Measurements from ENCODE around the gene GOLGA3. TPM values are rescaled to one million over a fixed set of nuclear protein-coding genes. Genes with fewer than 3 reads are reported as not detected.

The GOLGA3 gene
- total and polyA plus RNA-seq, 10 of the 15 experiments (the other 5 are each of a cell fraction or from before 2014, with no cell fraction given), result 2.0 to 42.7 (median 15.2) TPM

DNA sequence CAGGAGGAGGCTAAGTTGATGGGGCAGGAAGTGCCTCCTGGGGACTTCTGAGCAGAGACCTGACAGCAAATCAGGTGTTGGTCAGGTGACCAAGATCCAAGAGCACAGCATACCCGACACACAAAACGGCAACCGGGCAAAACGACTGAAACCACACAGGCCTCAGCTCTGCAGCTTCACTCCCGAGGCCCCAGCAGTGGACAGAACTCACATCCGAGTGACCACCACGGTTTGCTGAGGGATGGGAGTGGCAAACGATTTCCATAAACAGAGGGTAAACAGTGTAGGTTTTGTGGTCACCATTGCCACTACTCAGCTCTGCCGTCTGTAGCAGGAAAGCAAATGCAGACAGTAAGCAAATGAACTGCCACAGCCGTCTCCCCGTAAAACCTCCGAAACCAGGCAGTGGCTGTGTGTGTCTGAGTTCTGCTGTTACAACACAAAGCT, 44.3 kb upstream of the GOLGA3 start:
- H3K36me3 ChIP-seq (ENCODE audit: control insufficient read depth in 2 of 2, insufficient read depth in 2 of 2, low read length in 1 of 2), result peaks cover 28 to 31% of the 10 kb centered on the region in 2 experiments
- H4K20me1 ChIP-seq (ENCODE audit: control insufficient read depth, insufficient read depth), result no peaks in the 10 kb centered on the region
- H3K27me3 ChIP-seq (replicated peaks in 1 of 2; ENCODE audit: control insufficient read depth in 2 of 2, insufficient read depth in 2 of 2, low read length in 1 of 2), result no peaks in the 10 kb centered on the region
- ChIA-PET RAD21 (ENCODE audit: unreplicated experiment) (no interaction called here), POLR2A (interaction anchor here (1.6 kb wide), 1 partner anchor 12 kb away, joined by 3 read pairs; no protein-coding TSS in a partner anchor), SMC1A (ENCODE audit: uncharacterized antibody, unreplicated experiment) (interaction anchor here (0.9 kb wide), 1 partner anchor 73 kb away, joined by 3 read pairs; no protein-coding TSS in a partner anchor), CTCF (no interaction called here)
- intact Hi-C loops (cut with micrococcal nuclease; ENCODE audit: unreplicated experiment), result no loop called here
- in situ Hi-C loops (cut with MboI), result no loop called here
- 1% methylated on average over 12 of the region's 12 CpGs for WGBS (ENCODE audit: insufficient coverage, insufficient replicate concordance, low lambda C conversion rate, missing lambda C conversion rate)
- H3K4me2 ChIP-seq (ENCODE audit: control insufficient read depth, insufficient read depth), result no peak overlapping the region
- no peak for TF ChIP-seq CREB1 (IDR thresholded peaks at IDR 0.05; ENCODE audit: low read depth)
- peak; percentile 28; the same call in 1 of the 2 replicates for TF ChIP-seq POLR2AphosphoS5 (IDR thresholded peaks at IDR 0.05; ENCODE audit: low read length)
- TF ChIP-seq, protein P1, sequence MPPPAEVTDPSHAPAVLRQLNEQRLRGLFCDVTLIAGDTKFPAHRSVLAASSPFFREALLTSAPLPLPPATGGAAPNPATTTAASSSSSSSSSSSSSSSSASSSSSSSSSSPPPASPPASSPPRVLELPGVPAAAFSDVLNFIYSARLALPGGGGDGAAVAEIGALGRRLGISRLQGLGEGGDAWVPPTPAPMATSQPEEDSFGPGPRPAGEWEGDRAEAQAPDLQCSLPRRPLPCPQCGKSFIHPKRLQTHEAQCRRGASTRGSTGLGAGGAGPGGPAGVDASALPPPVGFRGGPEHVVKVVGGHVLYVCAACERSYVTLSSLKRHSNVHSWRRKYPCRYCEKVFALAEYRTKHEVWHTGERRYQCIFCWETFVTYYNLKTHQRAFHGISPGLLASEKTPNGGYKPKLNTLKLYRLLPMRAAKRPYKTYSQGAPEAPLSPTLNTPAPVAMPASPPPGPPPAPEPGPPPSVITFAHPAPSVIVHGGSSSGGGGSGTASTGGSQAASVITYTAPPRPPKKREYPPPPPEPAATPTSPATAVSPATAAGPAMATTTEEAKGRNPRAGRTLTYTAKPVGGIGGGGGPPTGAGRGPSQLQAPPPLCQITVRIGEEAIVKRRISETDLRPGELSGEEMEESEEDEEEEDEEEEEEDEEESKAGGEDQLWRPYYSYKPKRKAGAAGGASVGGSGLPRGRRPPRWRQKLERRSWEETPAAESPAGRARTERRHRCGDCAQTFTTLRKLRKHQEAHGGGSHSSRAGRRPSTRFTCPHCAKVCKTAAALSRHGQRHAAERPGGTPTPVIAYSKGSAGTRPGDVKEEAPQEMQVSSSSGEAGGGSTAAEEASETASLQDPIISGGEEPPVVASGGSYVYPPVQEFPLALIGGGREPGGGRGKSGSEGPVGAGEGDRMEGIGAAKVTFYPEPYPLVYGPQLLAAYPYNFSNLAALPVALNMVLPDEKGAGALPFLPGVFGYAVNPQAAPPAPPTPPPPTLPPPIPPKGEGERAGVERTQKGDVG (CRISPR knock-in tag; IDR thresholded peaks at IDR 0.05), result no peak
- no peak overlapping the region for H3K4me3 ChIP-seq
- H3K4me1 ChIP-seq (ENCODE audit: control insufficient read depth, insufficient read depth, low read length), result no peaks in the 10 kb centered on the region
- peak; percentile 72 for ATAC-seq
- H3K79me2 ChIP-seq (ENCODE audit: control insufficient read depth, insufficient read depth, low read length), result no peaks in the 10 kb centered on the region
- no peak for FAIRE-seq
- no TSS peak for BruUV-seq (replicated peaks)
- no peak overlapping the region for H2AFZ ChIP-seq (ENCODE audit: control insufficient read depth, low read depth, low read length)
- no peaks in the 10 kb centered on the region; the same call in 2 of the 3 replicates for H3K9me3 ChIP-seq (replicated peaks; ENCODE audit: control insufficient read depth, insufficient read depth, low read length)
- no peak overlapping the region for H3K9ac ChIP-seq (ENCODE audit: control insufficient read depth, insufficient read depth, low read length)
- no peak overlapping the region for H3K27ac ChIP-seq (ENCODE audit: control insufficient read depth, insufficient read depth)
- DNase-seq (ENCODE audit: low read depth, low spot score), result peak; percentile 13

All from GM12878 (cell line).